Measurements from ENCODE around the gene CERS6. TPM values are rescaled to one million over a fixed set of nuclear protein-coding genes. Genes with fewer than 3 reads are reported as not detected.

Gene CERS6
- total and polyA plus RNA-seq, 2 of the 8 experiments (the other 6 are each of a cell fraction or from before 2014, with no cell fraction given): 6.8 to 28.2 TPM

DNA sequence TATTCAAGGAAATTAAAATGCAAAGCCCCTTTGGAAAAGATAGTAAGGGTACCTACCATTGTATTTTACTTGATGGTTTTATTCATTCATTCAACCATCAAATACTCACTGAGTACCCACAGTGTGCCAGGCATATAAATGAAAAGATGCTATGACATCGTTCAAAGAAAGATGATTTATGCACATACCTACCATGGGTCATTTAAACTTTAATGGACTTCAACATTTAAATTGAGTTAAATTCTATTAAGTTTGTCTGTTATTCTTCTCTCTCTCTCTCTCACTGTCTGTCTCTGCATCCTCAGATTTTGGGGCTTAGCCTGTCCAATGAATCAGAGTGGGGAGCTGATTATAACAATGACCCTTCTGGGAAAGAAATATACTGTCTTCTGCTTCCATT, 87.9 kb downstream of the CERS6 start:
- no peak overlapping the region for H2BK15ac ChIP-seq (ENCODE audit: low read length)
- H3K4me2 ChIP-seq (ENCODE audit: insufficient read depth in 1 of 2, low read depth in 2 of 2, low read length in 2 of 2): no peak overlapping the region
- H2BK120ac ChIP-seq (replicated peaks; ENCODE audit: low read depth, low read length): no peak overlapping the region
- peaks cover 0 to 5% (median 2%) of the 10 kb centered on the region in 4 experiments; a peak in 4 of 7 replicates for H3K4me1 ChIP-seq (replicated peaks in 1 of 4; ENCODE audit: control insufficient read depth in 3 of 4, insufficient read depth in 4 of 4, low read length in 3 of 4)
- CTCF ChIA-PET (ENCODE audit: partially characterized antibody): no interaction called here
- no peak overlapping the region for H3K56ac ChIP-seq (replicated peaks; ENCODE audit: insufficient read length, low read depth, low read length)
- H3K4me3 ChIP-seq (ENCODE audit: extremely low read depth in 1 of 4, insufficient read depth in 2 of 4, low read depth in 3 of 4, low read length in 4 of 4): no peak overlapping the region
- no peak overlapping the region for H3K18ac ChIP-seq (ENCODE audit: extremely low read depth, low read length)
- H3K79me2 ChIP-seq (ENCODE audit: control insufficient read depth in 1 of 2, insufficient read depth in 2 of 2, low read length in 2 of 2): peaks cover 0 to 74% of the 10 kb centered on the region in 2 experiments; a peak in 2 of 4 replicates
- H2AK5ac ChIP-seq (ENCODE audit: low read depth, low read length): no peak overlapping the region
- H3K9ac ChIP-seq (replicated peaks in 1 of 4; ENCODE audit: extremely low read depth in 1 of 4, low read depth in 3 of 4, low read length in 3 of 4): no peak overlapping the region
- no peaks in the 10 kb centered on the region for H3K23me2 ChIP-seq (ENCODE audit: low read depth, low read length)
- no peak overlapping the region for H3K14ac ChIP-seq (ENCODE audit: insufficient read length)
- no peak overlapping the region for H4K91ac ChIP-seq (replicated peaks; ENCODE audit: insufficient read length, low read length)
- H3K23ac ChIP-seq (ENCODE audit: insufficient read length): no peak overlapping the region
- H2BK12ac ChIP-seq (ENCODE audit: low read depth, low read length): no peak overlapping the region
- H2AFZ ChIP-seq (ENCODE audit: low read length): no peak overlapping the region
- H3K4ac ChIP-seq (replicated peaks; ENCODE audit: insufficient read length, low read depth, low read length): no peak overlapping the region
- DNase-seq (ENCODE audit: low read depth in 1 of 2, low spot score in 2 of 2) (no peak), FAIRE-seq (no peak)
- no peak overlapping the region for H4K5ac ChIP-seq (ENCODE audit: insufficient read length, low read depth, low read length)
- POLR2A ChIA-PET (ENCODE audit: partially characterized antibody): no interaction called here
- H3K79me1 ChIP-seq (ENCODE audit: low read depth, low read length): peaks cover 4% of the 10 kb centered on the region
- H3K27ac ChIP-seq (ENCODE audit: low read depth, low read length): no peak overlapping the region
- H3K36me3 ChIP-seq (ENCODE audit: control insufficient read depth in 2 of 4, insufficient read depth in 4 of 4, low read length in 3 of 4): 0 out of 8 replicates have a peak, but pooled peaks cover 0 to 3% (median 0%) of the 10 kb centered on the region in 4 experiments
- no peak overlapping the region for H2BK5ac ChIP-seq (ENCODE audit: low read depth, low read length)
- TF ChIP-seq SP4 (IDR thresholded peaks at IDR 0.05; ENCODE audit: low read length) (no peak), EGR1 (IDR thresholded peaks at IDR 0.05; ENCODE audit: borderline replicate concordance, low read depth, low read length) (no peak), JUND (IDR thresholded peaks at IDR 0.05; ENCODE audit: low read length) (no peak), POU5F1 (IDR thresholded peaks at IDR 0.05; ENCODE audit: low read depth, low read length) (no peak), SP1 (IDR thresholded peaks at IDR 0.05; ENCODE audit: low read depth, low read length) (no peak), USF2 (IDR thresholded peaks at IDR 0.05; ENCODE audit: low read length) (no peak), MAFK (IDR thresholded peaks at IDR 0.05; ENCODE audit: low read depth, low read length) (no peak), JUN (IDR thresholded peaks at IDR 0.05; ENCODE audit: low read depth, low read length) (no peak), PHF8 (conservative IDR thresholded peaks at IDR 0.05; ENCODE audit: low read depth, low read length) (no peak), SAP30 (IDR thresholded peaks at IDR 0.05; ENCODE audit: insufficient read depth, insufficient replicate concordance, low read length) (no peak), HDAC6 (IDR thresholded peaks at IDR 0.05; ENCODE audit: low read depth, low read length) (no peak), TEAD4 (IDR thresholded peaks at IDR 0.05; ENCODE audit: low read depth, low read length) (no peak), RBBP5 (IDR thresholded peaks at IDR 0.05; ENCODE audit: borderline replicate concordance, low read depth, low read length) (no peak), CREB1 (IDR thresholded peaks at IDR 0.05) (no peak), CBX8 (IDR thresholded peaks at IDR 0.05; ENCODE audit: borderline replicate concordance, low read depth, low read length) (no peak)
- no peaks in the 10 kb centered on the region for H3K27me3 ChIP-seq (replicated peaks in 1 of 4; ENCODE audit: control insufficient read depth in 3 of 4, extremely low read depth in 1 of 4, insufficient read depth in 3 of 4, low read length in 3 of 4)
- H3K9me3 ChIP-seq (ENCODE audit: insufficient read depth in 2 of 2, low read depth in 1 of 2, low read length in 1 of 2): peaks cover 0 to 3% of the 10 kb centered on the region in 2 experiments; a peak in 1 of 4 replicates
- H4K8ac ChIP-seq (ENCODE audit: extremely low read depth, insufficient read depth, low read length): no peak overlapping the region
- no peaks in the 10 kb centered on the region for H4K20me1 ChIP-seq (replicated peaks in 1 of 2; ENCODE audit: control insufficient read depth in 1 of 2, insufficient read depth in 2 of 2, low read length in 2 of 2)
- no peak overlapping the region for H2BK20ac ChIP-seq (ENCODE audit: low read length)
- WGBS, 2 experiments (ENCODE audit: extremely low coverage in 1 of 2, insufficient coverage in 1 of 2, insufficient read length in 1 of 2, insufficient replicate concordance in 2 of 2, low coverage in 1 of 2, low lambda C conversion rate in 2 of 2, missing lambda C conversion rate in 1 of 2): 69% methylated on average over 1 of the region's 1 CpG; no CpG with 5 or more reads in 1 of the 2 experiments
